ENCODE data around the gene HMGXB3. TPM values are rescaled to one million over a fixed set of nuclear protein-coding genes. Genes with fewer than 3 reads are reported as not detected.

Gene HMGXB3
- total RNA-seq, 1 experiment from 2014 or later = 43.8 TPM

DNA sequence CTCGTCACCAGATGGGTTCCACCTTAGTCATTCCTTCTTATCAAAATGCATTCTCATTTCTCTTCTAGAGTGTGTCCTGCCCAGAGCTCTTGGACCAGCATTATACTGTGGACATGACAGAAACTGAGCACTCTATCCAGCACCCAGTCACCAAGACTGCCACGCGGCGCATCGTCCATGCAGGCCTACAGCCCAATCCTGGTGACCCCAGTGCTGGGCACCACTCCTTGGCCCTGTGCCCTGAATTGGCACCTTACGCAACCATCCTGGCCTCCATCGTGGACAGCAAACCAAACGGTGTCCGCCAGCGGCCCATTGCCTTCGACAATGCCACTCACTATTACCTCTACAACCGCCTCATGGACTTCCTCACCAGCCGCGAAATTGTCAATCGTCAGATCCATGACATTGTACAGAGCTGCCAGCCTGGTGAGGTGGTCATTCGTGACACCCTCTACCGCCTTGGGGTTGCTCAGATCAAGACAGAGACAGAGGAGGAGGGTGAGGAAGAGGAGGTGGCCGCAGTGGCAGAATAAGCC lies 51.2 kb downstream of the HMGXB3 start:
- no peaks in the 10 kb centered on the region for H3K27me3 Mint-ChIP-seq (ENCODE audit: insufficient read depth, unreplicated experiment)
- intact Hi-C loops (cut with micrococcal nuclease; ENCODE audit: unreplicated experiment) = no loop called here
- DNase-seq = no peak

DNA sequence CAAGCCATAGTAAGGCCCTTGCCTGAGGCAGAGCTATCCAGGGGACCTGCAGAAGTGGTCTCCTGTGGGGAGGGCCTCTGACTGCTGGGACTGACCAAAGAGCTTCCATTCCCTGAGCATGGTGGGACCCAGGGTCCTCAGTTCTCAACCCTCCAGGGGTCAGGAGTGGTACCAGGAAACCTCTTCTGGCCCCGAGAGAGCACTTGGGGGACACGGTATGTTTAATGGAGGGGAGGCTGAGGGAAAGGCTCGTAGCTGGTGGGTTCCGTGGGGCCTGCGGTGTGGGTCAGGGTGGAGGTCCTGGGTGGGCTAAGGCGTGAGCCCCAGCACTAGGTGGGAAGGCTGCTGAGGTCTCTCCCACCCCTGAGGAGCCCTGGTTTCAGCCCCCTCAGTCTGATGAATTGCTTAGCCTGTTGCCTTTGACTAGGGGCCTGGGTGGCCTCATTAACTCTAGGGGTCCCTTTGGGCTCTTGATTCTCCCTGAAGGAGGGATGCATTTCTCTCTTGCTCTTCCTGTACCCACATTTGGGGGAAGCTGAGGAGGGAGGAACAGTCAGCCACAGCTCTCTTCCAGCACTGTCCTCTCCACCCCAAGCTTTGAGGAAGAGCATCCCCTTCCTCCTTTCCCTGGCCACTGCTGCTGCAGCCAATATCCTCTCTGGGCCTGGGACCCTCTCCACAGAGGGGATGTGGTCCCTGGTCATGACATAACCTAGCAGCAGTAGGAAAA lies 51.9 kb downstream of the HMGXB3 start:
- Histone ChIP-seq H3K36me3 (ENCODE audit: control insufficient read depth, insufficient read depth, low read length) (peaks cover 7% of the 10 kb centered on the region), H3K27me3 (replicated peaks; ENCODE audit: control insufficient read depth, insufficient read depth, low read length) (no peaks in the 10 kb centered on the region), H3K9me3 (no peaks in the 10 kb centered on the region), H3K4me3 (ENCODE audit: low read depth, low read length) (no peak overlapping the region), H3K4me1 (no peaks in the 10 kb centered on the region)
- CTCF ChIA-PET = no interaction called here
- H3K36me3 Mint-ChIP-seq (ENCODE audit: insufficient read depth, unreplicated experiment) = peaks cover 71% of the 10 kb centered on the region
- TF ChIP-seq, protein P1, sequence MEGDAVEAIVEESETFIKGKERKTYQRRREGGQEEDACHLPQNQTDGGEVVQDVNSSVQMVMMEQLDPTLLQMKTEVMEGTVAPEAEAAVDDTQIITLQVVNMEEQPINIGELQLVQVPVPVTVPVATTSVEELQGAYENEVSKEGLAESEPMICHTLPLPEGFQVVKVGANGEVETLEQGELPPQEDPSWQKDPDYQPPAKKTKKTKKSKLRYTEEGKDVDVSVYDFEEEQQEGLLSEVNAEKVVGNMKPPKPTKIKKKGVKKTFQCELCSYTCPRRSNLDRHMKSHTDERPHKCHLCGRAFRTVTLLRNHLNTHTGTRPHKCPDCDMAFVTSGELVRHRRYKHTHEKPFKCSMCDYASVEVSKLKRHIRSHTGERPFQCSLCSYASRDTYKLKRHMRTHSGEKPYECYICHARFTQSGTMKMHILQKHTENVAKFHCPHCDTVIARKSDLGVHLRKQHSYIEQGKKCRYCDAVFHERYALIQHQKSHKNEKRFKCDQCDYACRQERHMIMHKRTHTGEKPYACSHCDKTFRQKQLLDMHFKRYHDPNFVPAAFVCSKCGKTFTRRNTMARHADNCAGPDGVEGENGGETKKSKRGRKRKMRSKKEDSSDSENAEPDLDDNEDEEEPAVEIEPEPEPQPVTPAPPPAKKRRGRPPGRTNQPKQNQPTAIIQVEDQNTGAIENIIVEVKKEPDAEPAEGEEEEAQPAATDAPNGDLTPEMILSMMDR (IDR thresholded peaks at IDR 0.05; ENCODE audit: insufficient read depth in 1 of 2, low read depth in 1 of 2, low read length in 1 of 2, severe bottlenecking in 1 of 2, unreplicated experiment in 1 of 2) = no peak
- no TSS peak for BruUV-seq (replicated peaks)
- H3K4me1 Mint-ChIP-seq (ENCODE audit: low read depth, unreplicated experiment) = no peaks in the 10 kb centered on the region
- POLR2A ChIA-PET = no interaction called here
- no peak overlapping the region for H3K27ac Mint-ChIP-seq (ENCODE audit: unreplicated experiment)
- DNase-seq = no peak
- H3K27me3 Mint-ChIP-seq (ENCODE audit: insufficient read depth, unreplicated experiment) = no peaks in the 10 kb centered on the region
- no peak overlapping the region for H3K4me3 Mint-ChIP-seq (ENCODE audit: unreplicated experiment)
- intact Hi-C loops (cut with micrococcal nuclease; ENCODE audit: unreplicated experiment) = no loop called here
- H3K9me3 Mint-ChIP-seq (ENCODE audit: unreplicated experiment) = no peaks in the 10 kb centered on the region

More for the DNA sequence above, 51.2 kb downstream of the HMGXB3 start:
- Mint-ChIP-seq H3K9me3 (ENCODE audit: unreplicated experiment) (no peaks in the 10 kb centered on the region), H3K27ac (ENCODE audit: unreplicated experiment) (no peak overlapping the region), H3K4me3 (ENCODE audit: unreplicated experiment) (no peak overlapping the region), H3K4me1 (ENCODE audit: low read depth, unreplicated experiment) (no peaks in the 10 kb centered on the region), H3K36me3 (ENCODE audit: insufficient read depth, unreplicated experiment) (peaks cover 66% of the 10 kb centered on the region)
- no TSS peak for BruUV-seq (replicated peaks)
- ChIA-PET CTCF (no interaction called here), POLR2A (no interaction called here)
- Histone ChIP-seq H3K4me3 (ENCODE audit: low read depth, low read length) (no peak overlapping the region), H3K9me3 (no peaks in the 10 kb centered on the region), H3K4me1 (no peaks in the 10 kb centered on the region), H3K36me3 (ENCODE audit: control insufficient read depth, insufficient read depth, low read length) (peaks cover 7% of the 10 kb centered on the region), H3K27me3 (replicated peaks; ENCODE audit: control insufficient read depth, insufficient read depth, low read length) (no peaks in the 10 kb centered on the region)
- TF ChIP-seq, protein P1 (IDR thresholded peaks at IDR 0.05; ENCODE audit: insufficient read depth in 1 of 2, low read depth in 1 of 2, low read length in 1 of 2, severe bottlenecking in 1 of 2, unreplicated experiment in 1 of 2) = no peak

DNA sequence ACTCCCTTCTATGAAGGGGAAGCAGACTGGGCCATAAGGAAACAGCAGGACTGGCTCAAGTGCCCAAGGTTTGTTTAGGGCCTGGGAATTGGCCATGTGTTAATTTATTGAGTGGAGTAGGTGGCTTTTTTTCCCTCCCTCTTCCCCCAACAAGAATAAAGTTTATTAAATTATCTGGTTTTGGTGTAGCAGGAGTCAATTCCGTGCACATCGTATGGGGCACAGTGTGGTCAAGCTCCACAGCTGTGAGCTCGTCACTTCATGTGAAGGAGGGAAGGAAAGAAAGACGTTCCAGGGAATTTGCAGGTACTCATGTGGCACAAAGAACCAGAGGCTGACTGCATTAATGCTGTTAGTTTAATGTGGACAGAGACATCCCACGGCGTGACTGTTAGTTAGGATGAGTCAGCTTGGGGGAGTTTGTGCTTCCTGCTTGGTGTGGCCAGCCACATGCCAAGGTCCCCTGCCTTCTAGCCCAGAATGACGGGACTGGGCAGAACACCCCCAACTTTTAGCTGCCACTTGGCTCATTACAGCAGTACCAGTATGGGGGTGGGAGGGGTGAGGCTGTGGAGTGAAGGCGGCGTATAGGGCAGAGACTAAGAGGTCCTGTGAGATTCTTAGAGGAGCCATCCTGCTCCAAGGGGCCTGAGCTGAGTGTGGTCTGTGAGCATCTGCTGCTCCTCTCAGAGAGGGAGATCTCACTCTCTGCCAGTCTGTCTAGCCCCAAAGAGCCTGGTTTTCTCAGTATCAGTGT lies 52.6 kb downstream of the HMGXB3 start:
- Mint-ChIP-seq H3K36me3 (ENCODE audit: insufficient read depth, unreplicated experiment) (peaks cover 73% of the 10 kb centered on the region), H3K4me3 (ENCODE audit: unreplicated experiment) (no peak overlapping the region), H3K27me3 (ENCODE audit: insufficient read depth, unreplicated experiment) (no peaks in the 10 kb centered on the region), H3K9me3 (ENCODE audit: unreplicated experiment) (no peaks in the 10 kb centered on the region), H3K4me1 (ENCODE audit: low read depth, unreplicated experiment) (no peaks in the 10 kb centered on the region), H3K27ac (ENCODE audit: unreplicated experiment) (no peak overlapping the region)
- DNase-seq = no peak
- H3K9me3 ChIP-seq = no peaks in the 10 kb centered on the region
- ChIA-PET POLR2A (no interaction called here), CTCF (interaction anchor here (0.6 kb wide), 1 partner anchor 50 kb away, joined by 3 read pairs; no protein-coding TSS in a partner anchor)
- TF ChIP-seq, protein P1 (IDR thresholded peaks at IDR 0.05; ENCODE audit: insufficient read depth in 1 of 2, low read depth in 1 of 2, low read length in 1 of 2, severe bottlenecking in 1 of 2, unreplicated experiment in 1 of 2) = no peak
- peaks cover 7% of the 10 kb centered on the region for H3K36me3 ChIP-seq (ENCODE audit: control insufficient read depth, insufficient read depth, low read length)
- no peaks in the 10 kb centered on the region for H3K4me1 ChIP-seq
- BruUV-seq (replicated peaks) = no TSS peak
- no peaks in the 10 kb centered on the region for H3K27me3 ChIP-seq (replicated peaks; ENCODE audit: control insufficient read depth, insufficient read depth, low read length)
- H3K4me3 ChIP-seq (ENCODE audit: low read depth, low read length) = no peak overlapping the region
- intact Hi-C loops (cut with micrococcal nuclease; ENCODE audit: unreplicated experiment) = no loop called here
